Measurements from ENCODE around the gene PKNOX2.
"Not testable (repeated sequence)": the region's sequence is repeated elsewhere in the genome, so short reads cannot be mapped to it uniquely, and the experiment has no call there.

Gene PKNOX2

GRCh38 chr11:125202362-125202880, 37.9 kb downstream of the PKNOX2 start:
- no peak for DNase-seq (ENCODE audit: low read depth)

- DNase-seq (ENCODE audit: low read depth), result no peak
Measured at GRCh38 chr11:125202977-125203376, 38.4 kb downstream of the PKNOX2 start.

- no peak for DNase-seq (ENCODE audit: low read depth)
Measured at GRCh38 chr11:125207866-125208425, 43.4 kb downstream of the PKNOX2 start.

GRCh38 chr11:125210066-125210465, 45.5 kb downstream of the PKNOX2 start:
- no peak for DNase-seq (ENCODE audit: low read depth)

GRCh38 chr11:125211191-125211947, 46.8 kb downstream of the PKNOX2 start:
- DNase-seq (ENCODE audit: low read depth), result no peak

- DNase-seq (ENCODE audit: low read depth), result no peak
Measured at GRCh38 chr11:125211948-125212340, 47.4 kb downstream of the PKNOX2 start.

GRCh38 chr11:125214601-125215565, 50.3 kb downstream of the PKNOX2 start:
- DNase-seq (ENCODE audit: low read depth), result no peak

- no peak for DNase-seq (ENCODE audit: low read depth)
Measured at GRCh38 chr11:125215976-125216375, 51.4 kb downstream of the PKNOX2 start.

GRCh38 chr11:125218336-125218735, 53.8 kb downstream of the PKNOX2 start:
- DNase-seq (ENCODE audit: low read depth), result no peak

GRCh38 chr11:125221461-125221860, 56.9 kb downstream of the PKNOX2 start:
- DNase-seq (ENCODE audit: low read depth), result no peak

GRCh38 chr11:125222494-125222893, 57.9 kb downstream of the PKNOX2 start:
- no peak for DNase-seq (ENCODE audit: low read depth)

GRCh38 chr11:125223161-125223560, 58.6 kb downstream of the PKNOX2 start:
- not testable (repeated sequence) for DNase-seq (ENCODE audit: low read depth)

- no peak for DNase-seq (ENCODE audit: low read depth)
Measured at GRCh38 chr11:125223901-125224361, 59.4 kb downstream of the PKNOX2 start.

- DNase-seq (ENCODE audit: low read depth), result no peak
Measured at GRCh38 chr11:125224391-125225021, 60.0 kb downstream of the PKNOX2 start.

- no peak for DNase-seq (ENCODE audit: low read depth)
Measured at GRCh38 chr11:125225401-125225800, 60.9 kb downstream of the PKNOX2 start.

- DNase-seq (ENCODE audit: low read depth), result no peak
Measured at GRCh38 chr11:125226031-125226430, 61.5 kb downstream of the PKNOX2 start.

- no peak for DNase-seq (ENCODE audit: low read depth)
Measured at GRCh38 chr11:125226706-125227105, 62.2 kb downstream of the PKNOX2 start.

- DNase-seq (ENCODE audit: low read depth), result no peak
Measured at GRCh38 chr11:125227151-125227550, 62.6 kb downstream of the PKNOX2 start.

GRCh38 chr11:125228445-125228844, 63.9 kb downstream of the PKNOX2 start:
- DNase-seq (ENCODE audit: low read depth), result no peak

- no peak for DNase-seq (ENCODE audit: low read depth)
Measured at GRCh38 chr11:125228993-125229392, 64.4 kb downstream of the PKNOX2 start.

- no peak for DNase-seq (ENCODE audit: low read depth)
Measured at GRCh38 chr11:125229916-125230315, 65.4 kb downstream of the PKNOX2 start.

GRCh38 chr11:125233116-125233515, 68.6 kb downstream of the PKNOX2 start:
- no peak for DNase-seq (ENCODE audit: low read depth)
